Caco-2 (cell line): ENCODE results near the gene ME3. TPM values are rescaled to one million over a fixed set of nuclear protein-coding genes. Genes with fewer than 3 reads are reported as not detected.

Experiments
- BruUV-seq: library from RNA; stranded (reverse); fragments of 400-500 nt; replicated peaks from 2 replicates; lab custom pipeline; 2021; lab: Mats Ljungman, UMichigan
- CTCF ChIA-PET: fragments of 300-600 bp; sonication (Branson Sonifier 250); formaldehyde crosslinking; loops from one replicate; lab custom pipeline; 2022; ENCODE audit warnings: antibody characterized with exemption; lab: Charles Lee
- POLR2A ChIA-PET: fragments of 300-600 bp; sonication (Branson Sonifier 250); formaldehyde crosslinking; loops from one replicate; lab custom pipeline; 2022; ENCODE audit warnings: antibody characterized with exemption; lab: Charles Lee
- DNase-seq, 2 experiments: peaks; one replicate each; pipeline versions ENCODE4 v3.0.0 to v3.0.0-alpha.2; 2020 to 2022
- H3K27me3 ChIP-seq: replicated peaks from 2 replicates; pipeline ENCODE4 v1.6.0; 2011; ENCODE audit warnings: low read length; ENCODE audit not compliant: control insufficient read depth, insufficient read depth
- H3K36me3 ChIP-seq: 2 replicates; pipeline ENCODE4 v1.5.1; 2011; ENCODE audit warnings: low read length; ENCODE audit not compliant: control insufficient read depth, insufficient read depth
- H3K4me1 ChIP-seq: fragments of 250-450 bp; sonication (Bioruptor Pico); 2 replicates; pipeline ENCODE4 v1.5.1; 2020; ENCODE audit warnings: mild to moderate bottlenecking
- H3K4me3 ChIP-seq: 2 replicates; pipeline ENCODE4 v1.5.1; 2011; ENCODE audit warnings: low read depth, mild to moderate bottlenecking, control low read depth, low read length
- H3K9me3 ChIP-seq: fragments of 250-450 bp; sonication (Bioruptor Pico); 2 replicates; pipeline ENCODE4 v1.5.1; 2020; ENCODE audit warnings: mild to moderate bottlenecking, moderate library complexity
- H3K27ac Mint-ChIP-seq: one replicate; pipeline ENCODE4 v1.8.0; 2022; ENCODE audit warnings: mixed read lengths; ENCODE audit not compliant: unreplicated experiment
- H3K27me3 Mint-ChIP-seq: one replicate; pipeline ENCODE4 v1.8.0; 2022; ENCODE audit warnings: mixed read lengths; ENCODE audit not compliant: insufficient read depth, unreplicated experiment
- H3K36me3 Mint-ChIP-seq: one replicate; pipeline ENCODE4 v1.8.0; 2022; ENCODE audit warnings: mild to moderate bottlenecking, mixed read lengths; ENCODE audit not compliant: insufficient read depth, unreplicated experiment
- H3K4me1 Mint-ChIP-seq: one replicate; pipeline ENCODE4 v1.8.0; 2022; ENCODE audit warnings: low read depth, mixed read lengths; ENCODE audit not compliant: unreplicated experiment
- H3K4me3 Mint-ChIP-seq: one replicate; pipeline ENCODE4 v1.8.0; 2022; ENCODE audit warnings: mild to moderate bottlenecking, moderate library complexity, mixed read lengths; ENCODE audit not compliant: unreplicated experiment
- H3K9me3 Mint-ChIP-seq: one replicate; pipeline ENCODE4 v1.8.0; 2022; ENCODE audit warnings: mixed read lengths; ENCODE audit not compliant: unreplicated experiment
- intact Hi-C: fragments of 100-400 bp; cut with micrococcal nuclease; formaldehyde crosslinking; loops from one replicate; pipeline ENCODE4 v1.10.0; 2022; ENCODE audit not compliant: unreplicated experiment
- total RNA-seq: library from RNA; stranded (reverse); gene quantifications from 2 replicates; pipeline ENCODE4 v1.2.3, GENCODE V29; 2022
- TF ChIP-seq, protein P1 (sequence below), 2 experiments: fragments of 200-600 bp in 1 of 2; IDR thresholded peaks; 1 replicate in 1 of 2; 2 replicates in 1 of 2; pipeline versions ENCODE4 v1.5.1 to v1.8.0; 2011 to 2022; ENCODE audit warnings: antibody characterized with exemption in 1 of 2, control low read depth in 1 of 2, inconsistent platforms in 1 of 2, low read depth in 1 of 2, low read length in 1 of 2, mild to moderate bottlenecking in 1 of 2, moderate library complexity in 1 of 2; ENCODE audit not compliant: insufficient read depth in 1 of 2, severe bottlenecking in 1 of 2, unreplicated experiment in 1 of 2

ME3 gene
- total RNA-seq, 1 experiment from 2014 or later: 32.8 TPM

DNA sequence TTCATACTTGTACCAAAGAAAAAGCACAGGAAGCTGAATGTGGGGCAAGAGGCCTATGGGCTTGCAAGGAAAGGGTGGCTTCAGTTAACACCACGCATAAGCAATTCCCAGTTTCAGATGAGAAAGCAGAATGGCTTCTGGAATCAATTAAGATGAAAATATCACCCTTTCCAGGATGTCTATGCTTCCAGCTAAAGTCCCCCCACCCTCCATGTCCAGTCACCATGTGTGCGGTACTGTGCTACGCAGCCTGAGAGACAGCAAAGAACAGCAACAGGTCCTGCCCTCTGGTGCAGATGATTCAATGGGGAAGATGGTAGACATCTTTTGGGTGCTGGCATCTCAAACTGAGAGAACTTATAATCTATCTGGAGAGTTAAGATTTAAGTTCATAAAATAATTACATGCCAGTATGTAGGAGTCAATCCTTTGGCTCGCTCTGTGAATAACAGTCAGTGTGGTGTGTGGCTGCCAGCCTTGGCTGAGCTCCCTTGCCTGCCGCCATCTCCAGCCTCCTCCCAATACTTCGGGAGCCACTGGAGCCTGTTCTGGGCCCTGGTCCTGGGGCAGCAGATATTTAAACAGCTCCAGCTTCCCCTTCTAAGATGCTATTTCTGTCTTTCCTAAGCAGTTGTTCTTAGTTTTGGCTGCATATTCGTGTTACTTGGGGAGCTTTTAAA lies 44.5 kb downstream of the ME3 start:
- intact Hi-C loops: no loop called here
- no peaks in the 10 kb centered on the region for H3K27me3 Mint-ChIP-seq
- TF ChIP-seq, protein P1, sequence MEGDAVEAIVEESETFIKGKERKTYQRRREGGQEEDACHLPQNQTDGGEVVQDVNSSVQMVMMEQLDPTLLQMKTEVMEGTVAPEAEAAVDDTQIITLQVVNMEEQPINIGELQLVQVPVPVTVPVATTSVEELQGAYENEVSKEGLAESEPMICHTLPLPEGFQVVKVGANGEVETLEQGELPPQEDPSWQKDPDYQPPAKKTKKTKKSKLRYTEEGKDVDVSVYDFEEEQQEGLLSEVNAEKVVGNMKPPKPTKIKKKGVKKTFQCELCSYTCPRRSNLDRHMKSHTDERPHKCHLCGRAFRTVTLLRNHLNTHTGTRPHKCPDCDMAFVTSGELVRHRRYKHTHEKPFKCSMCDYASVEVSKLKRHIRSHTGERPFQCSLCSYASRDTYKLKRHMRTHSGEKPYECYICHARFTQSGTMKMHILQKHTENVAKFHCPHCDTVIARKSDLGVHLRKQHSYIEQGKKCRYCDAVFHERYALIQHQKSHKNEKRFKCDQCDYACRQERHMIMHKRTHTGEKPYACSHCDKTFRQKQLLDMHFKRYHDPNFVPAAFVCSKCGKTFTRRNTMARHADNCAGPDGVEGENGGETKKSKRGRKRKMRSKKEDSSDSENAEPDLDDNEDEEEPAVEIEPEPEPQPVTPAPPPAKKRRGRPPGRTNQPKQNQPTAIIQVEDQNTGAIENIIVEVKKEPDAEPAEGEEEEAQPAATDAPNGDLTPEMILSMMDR (IDR thresholded peaks at IDR 0.05; ENCODE audit: insufficient read depth in 1 of 2, low read depth in 1 of 2, low read length in 1 of 2, severe bottlenecking in 1 of 2, unreplicated experiment in 1 of 2): no peak
- ChIA-PET POLR2A (no interaction called here), CTCF (no interaction called here)
- peaks cover 22% of the 10 kb centered on the region for H3K4me1 ChIP-seq
- no peaks in the 10 kb centered on the region for H3K9me3 Mint-ChIP-seq
- no peak for DNase-seq
- no peak overlapping the region for H3K4me3 Mint-ChIP-seq
- peaks cover 12% of the 10 kb centered on the region for H3K4me1 Mint-ChIP-seq
- no peaks in the 10 kb centered on the region for H3K36me3 ChIP-seq
- no peaks in the 10 kb centered on the region for H3K9me3 ChIP-seq
- no peaks in the 10 kb centered on the region for H3K27me3 ChIP-seq
- H3K36me3 Mint-ChIP-seq: no peaks in the 10 kb centered on the region
- no peak overlapping the region for H3K27ac Mint-ChIP-seq
- no peak overlapping the region for H3K4me3 ChIP-seq
- no TSS peak for BruUV-seq

DNA sequence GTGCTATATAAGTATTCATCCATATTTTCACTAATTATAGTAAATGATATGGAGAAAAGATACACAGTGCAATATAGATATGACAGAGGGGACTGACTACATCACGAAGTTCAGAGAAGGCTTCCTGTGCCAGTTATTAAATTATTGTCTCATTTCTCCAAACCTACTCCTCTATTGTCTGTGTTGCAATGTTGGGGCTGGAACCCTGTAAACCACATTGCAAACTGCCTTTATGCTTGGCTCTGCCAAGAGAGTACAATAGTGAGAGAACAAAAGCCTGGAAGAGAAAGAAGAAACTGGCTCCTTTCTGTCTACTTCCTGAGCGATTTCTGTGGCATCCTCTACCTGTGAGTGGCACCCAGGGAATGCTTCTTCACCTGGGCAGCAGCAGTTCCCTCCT lies 46.4 kb downstream of the ME3 start:
- Mint-ChIP-seq H3K4me3 (no peak overlapping the region), H3K4me1 (peaks cover 31% of the 10 kb centered on the region), H3K27me3 (no peaks in the 10 kb centered on the region), H3K27ac (no peak overlapping the region), H3K9me3 (no peaks in the 10 kb centered on the region), H3K36me3 (no peaks in the 10 kb centered on the region)
- intact Hi-C loops: no loop called here
- no peaks in the 10 kb centered on the region for H3K36me3 ChIP-seq
- POLR2A ChIA-PET: no interaction called here
- TF ChIP-seq, protein P1 (IDR thresholded peaks at IDR 0.05; ENCODE audit: insufficient read depth in 1 of 2, low read depth in 1 of 2, low read length in 1 of 2, severe bottlenecking in 1 of 2, unreplicated experiment in 1 of 2): no peak
- no peaks in the 10 kb centered on the region for H3K9me3 ChIP-seq
- H3K4me3 ChIP-seq: no peak overlapping the region
- DNase-seq: no peak
- no peaks in the 10 kb centered on the region for H3K27me3 ChIP-seq
- peaks cover 38% of the 10 kb centered on the region for H3K4me1 ChIP-seq
- no TSS peak for BruUV-seq
- CTCF ChIA-PET: no interaction called here

DNA sequence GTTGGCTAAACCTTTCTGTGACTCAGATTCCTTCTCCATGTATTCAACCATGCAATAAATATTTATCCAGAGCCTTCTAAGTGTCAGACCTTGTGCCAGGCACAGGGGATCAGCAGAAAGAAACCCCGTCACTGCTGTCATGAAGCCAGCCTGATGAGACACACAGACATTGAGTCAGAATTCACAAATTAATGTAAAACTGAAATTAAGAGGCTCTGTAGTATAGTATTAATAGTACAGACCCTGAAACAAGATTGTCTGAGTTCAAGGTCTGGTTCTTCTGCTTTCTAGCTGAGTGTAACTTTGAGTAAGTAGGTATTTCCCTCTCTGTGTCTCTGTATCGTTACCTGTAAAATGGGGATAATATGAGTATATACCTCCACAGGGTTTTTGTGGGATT lies 46.9 kb downstream of the ME3 start:
- Histone ChIP-seq H3K36me3 (no peaks in the 10 kb centered on the region), H3K9me3 (no peaks in the 10 kb centered on the region), H3K27me3 (no peaks in the 10 kb centered on the region), H3K4me1 (peaks cover 40% of the 10 kb centered on the region), H3K4me3 (no peak overlapping the region)
- DNase-seq: no peak
- H3K36me3 Mint-ChIP-seq: no peaks in the 10 kb centered on the region
- ChIA-PET CTCF (interaction anchor here (1.5 kb wide), 1 partner anchor 18 kb away, joined by 4 read pairs; no protein-coding TSS in a partner anchor), POLR2A (no interaction called here)
- TF ChIP-seq, protein P1 (IDR thresholded peaks at IDR 0.05; ENCODE audit: insufficient read depth in 1 of 2, low read depth in 1 of 2, low read length in 1 of 2, severe bottlenecking in 1 of 2, unreplicated experiment in 1 of 2): no peak
- no peak overlapping the region for H3K4me3 Mint-ChIP-seq
- H3K27me3 Mint-ChIP-seq: no peaks in the 10 kb centered on the region
- peaks cover 32% of the 10 kb centered on the region for H3K4me1 Mint-ChIP-seq
- intact Hi-C loops: no loop called here
- H3K9me3 Mint-ChIP-seq: no peaks in the 10 kb centered on the region
- BruUV-seq: no TSS peak
- H3K27ac Mint-ChIP-seq: no peak overlapping the region
